Stimulated activated CD4-positive, alpha-beta T cell treated with anti-CD3 and anti-CD28 coated beads, Interleukin-1b, Interleukin-23, amount 100 ng/mL, for 1 hour (primary cell): ENCODE measurements around the gene PRKX.
"Not testable (repeated sequence)": the region's sequence is repeated elsewhere in the genome, so short reads cannot be mapped to it uniquely, and the experiment has no call there.

ENCODE experiments used
- DNase-seq, 2 donors: peaks; one replicate each; pipeline ENCODE4 v3.0.0-alpha.2; 2020; ENCODE audit warnings: low read depth in 2 of 2

Gene PRKX

DNA sequence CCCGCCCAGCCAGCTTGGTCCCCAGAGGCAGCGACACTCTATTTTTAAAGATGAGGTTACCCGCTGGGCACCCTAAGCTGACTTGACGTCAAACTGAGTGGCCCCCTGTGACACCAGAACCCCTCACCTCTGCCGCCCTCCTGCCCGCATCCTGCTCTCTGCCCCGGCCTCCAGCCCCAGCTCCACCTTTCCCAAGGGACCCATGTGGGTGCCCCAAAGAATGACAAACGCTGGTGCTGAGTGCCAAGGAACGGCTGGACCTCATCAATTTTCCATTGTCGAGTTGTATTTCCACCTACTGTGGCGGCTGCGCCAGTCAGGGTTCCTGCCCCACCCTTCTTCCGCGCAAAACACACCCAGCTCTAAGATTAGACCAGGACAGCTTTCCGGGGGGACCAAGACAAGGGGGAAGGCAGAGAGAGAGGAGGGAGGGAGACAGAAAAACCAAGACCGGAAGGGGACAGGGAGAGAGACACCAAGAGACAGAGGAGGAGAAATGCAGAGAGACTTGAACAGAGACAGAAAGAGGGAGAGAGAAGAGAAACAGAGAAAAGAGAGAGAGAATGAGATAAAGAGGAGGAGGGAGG is 2.0 kb downstream of the PRKX start:
- DNase-seq, result no peak

DNA sequence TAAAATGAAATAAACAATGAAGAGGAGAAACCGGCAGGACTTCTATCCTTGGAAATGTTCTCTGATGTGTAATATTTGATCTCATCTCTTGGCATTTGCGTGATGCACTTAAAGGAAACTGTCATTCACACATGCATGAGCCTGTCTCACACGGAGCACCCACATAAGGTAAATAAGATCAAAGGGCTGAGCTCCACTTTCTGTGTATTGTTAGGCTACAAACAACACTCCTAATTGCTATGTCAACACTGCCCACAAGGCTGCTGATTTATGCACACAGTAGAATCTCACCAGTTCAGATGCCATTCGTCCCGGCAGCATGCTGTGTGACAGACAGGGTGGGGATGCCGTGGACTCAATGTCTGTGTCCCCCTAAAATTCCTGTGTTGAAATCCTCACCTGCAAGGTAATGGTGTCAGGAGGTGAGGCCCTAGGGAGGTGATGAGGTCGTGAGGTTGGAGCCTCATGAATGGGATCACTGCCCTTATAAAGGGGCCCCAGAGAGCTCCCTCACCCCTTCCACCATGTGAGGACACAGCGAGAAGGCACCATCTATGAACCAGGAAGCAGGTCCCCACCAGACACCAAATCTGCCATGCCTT is 5.7 kb downstream of the PRKX start:
- DNase-seq, result not testable (repeated sequence)

- no peak for DNase-seq
These were observed 7.0 kb downstream of the PRKX start for GRCh38 chrX:3706481-3706880.

DNA sequence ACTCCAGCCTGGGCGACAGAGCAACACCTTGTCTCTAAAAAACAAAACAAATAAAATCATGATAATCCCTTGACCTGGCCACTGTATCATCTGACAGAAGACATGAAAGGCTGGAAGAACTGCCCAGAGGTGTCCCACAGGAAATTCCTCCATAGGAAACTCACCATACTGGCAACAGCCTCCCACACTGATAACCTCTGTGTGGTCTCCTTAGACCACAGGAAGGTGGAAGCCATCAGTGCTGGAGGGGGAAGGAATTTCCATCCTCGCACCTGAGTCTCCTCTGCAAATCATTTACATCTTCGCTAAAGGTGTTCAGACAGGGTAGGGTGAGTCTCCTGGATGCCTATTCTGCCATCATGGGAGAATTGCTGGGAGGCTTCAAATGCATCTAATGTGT is 10.2 kb downstream of the PRKX start:
- DNase-seq, result not testable (repeated sequence)

DNA sequence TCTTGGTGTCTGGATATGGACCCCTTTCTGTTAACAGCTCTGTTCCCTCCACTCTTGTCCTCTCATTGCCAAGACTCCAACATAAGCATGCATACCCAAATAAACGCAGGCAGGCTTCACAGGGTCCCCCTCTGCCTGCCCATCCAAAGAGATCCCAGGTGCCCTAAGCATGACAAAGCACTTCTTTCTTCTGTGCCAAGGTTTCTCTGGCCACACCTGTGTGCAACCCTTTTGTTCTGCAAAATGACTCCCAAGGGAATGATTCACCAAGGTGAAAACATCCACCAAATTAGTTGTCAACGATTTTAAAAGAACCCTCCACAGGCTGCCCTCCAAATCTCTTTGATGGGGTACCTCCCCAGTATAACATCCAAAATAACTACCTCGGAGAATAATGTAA is 11.4 kb downstream of the PRKX start:
- not testable (repeated sequence) for DNase-seq

GRCh38 chrX:3701445-3701928 is 12.0 kb downstream of the PRKX start:
- DNase-seq, result not testable (repeated sequence)

GRCh38 chrX:3699821-3700381 is 13.5 kb downstream of the PRKX start:
- DNase-seq, result no peak

DNA sequence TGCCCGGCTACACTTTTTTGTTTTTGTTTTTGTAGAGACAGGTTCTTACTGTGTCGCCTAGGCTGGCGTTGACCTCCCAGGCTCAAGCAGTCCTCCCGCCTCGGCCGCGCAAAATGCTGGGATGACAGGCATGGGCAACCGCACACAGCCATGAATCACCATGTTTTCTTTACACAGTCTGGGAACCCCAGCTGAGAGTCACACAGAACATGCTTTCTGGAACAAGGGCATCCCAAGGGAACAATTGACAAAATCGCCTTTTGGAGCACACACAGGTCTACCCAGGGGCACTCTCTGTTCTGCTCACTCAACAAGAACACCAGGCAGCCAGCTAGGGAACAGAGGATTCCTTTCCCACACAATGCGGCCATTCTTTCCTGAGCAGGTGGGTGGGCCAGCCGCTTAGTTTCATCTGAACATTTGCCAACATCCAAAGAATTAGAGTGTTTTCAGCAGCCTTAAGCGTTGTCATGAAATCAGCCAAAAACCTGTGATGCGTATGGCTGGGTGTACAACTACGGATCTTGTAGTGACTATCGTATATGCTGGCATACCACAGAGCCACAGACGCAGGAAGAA is 15.7 kb downstream of the PRKX start:
- no peak for DNase-seq

DNA sequence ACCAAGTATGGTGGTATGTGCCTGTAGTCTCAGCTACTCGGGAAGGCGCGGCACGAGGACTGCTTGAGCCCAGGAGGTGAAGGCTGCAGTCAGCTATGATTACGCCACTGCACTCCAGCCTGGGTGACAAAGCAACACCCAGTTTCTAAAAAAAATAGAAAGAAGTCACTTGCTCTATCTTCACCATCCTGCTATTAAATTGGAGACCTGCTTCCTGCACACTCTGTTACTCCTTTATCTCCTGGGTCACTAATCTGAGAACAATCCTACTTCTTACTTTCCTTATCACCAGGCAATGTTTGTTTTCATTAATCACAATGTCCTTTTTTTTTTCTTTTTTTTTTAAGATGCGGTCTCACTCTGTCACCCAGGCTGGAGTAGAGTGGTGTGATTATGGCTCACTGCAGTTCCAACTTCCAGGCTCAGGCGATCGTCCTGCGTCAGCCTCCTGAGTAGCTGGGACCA is 16.2 kb downstream of the PRKX start:
- DNase-seq, result no peak

DNA sequence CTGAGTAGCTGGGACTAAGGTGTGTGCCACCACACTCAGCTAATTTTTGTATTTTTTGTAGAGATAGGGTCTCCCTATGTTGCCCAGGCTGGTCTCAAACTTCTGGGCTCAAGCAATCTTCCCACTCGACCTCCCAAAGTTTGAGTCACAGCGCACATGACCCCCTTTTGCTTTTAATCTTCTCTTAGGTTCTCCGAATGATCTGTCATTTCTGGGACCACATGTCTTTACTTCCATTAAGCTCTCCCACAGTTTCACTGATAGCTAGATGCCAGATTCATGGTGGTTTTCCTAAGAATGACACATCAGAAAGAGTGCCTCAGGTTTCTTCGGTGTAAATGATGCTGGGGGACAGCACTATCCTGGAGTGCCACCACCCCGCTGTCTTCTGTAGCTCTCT is 17.9 kb downstream of the PRKX start:
- DNase-seq, result no peak

DNA sequence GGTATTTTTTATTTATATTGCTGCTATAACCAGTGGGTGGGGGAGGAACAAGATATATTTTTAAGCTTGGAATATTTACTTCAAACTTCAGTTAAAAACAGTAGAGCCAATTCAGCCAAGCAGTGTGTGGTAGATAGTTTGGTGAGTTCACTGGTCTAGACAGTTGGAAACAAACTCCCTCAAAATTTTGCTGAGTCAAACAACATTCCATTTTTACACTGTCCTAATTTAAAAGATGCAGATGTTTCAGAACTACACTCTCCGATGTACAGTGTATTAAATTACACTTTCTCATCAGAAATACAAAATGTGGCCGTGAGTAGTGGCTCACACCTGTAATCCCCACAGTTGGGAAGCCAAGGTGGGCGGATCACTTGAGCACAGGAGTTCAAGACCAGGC is 23.3 kb downstream of the PRKX start:
- no peak for DNase-seq

GRCh38 chrX:3683236-3683635 is 30.2 kb downstream of the PRKX start:
- not testable (repeated sequence) for DNase-seq

DNA sequence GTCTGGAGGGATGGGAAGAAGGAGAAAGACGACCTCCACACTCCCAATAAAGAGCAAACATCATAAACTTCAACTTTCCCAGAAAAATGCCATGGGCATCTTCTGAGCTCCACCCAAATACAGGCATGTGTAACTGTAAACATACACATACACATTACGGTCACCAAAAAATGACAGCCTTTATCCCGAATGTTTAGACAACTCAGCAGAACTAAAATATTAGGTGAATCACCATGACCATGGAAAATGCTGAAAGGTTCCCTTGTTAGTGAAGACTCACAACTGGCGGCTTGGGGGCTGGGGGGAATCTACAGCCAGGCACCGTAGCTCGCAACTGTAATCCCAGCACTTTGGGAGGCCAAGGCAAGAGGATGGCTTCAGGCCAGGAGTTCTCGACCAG is 33.0 kb downstream of the PRKX start:
- DNase-seq, result no peak

- DNase-seq, result no peak
These were observed 33.8 kb downstream of the PRKX start for GRCh38 chrX:3679669-3680068.

GRCh38 chrX:3678328-3678727 is 35.1 kb downstream of the PRKX start:
- no peak for DNase-seq

- no peak for DNase-seq
These were observed 38.6 kb downstream of the PRKX start for GRCh38 chrX:3674881-3675280.

DNA sequence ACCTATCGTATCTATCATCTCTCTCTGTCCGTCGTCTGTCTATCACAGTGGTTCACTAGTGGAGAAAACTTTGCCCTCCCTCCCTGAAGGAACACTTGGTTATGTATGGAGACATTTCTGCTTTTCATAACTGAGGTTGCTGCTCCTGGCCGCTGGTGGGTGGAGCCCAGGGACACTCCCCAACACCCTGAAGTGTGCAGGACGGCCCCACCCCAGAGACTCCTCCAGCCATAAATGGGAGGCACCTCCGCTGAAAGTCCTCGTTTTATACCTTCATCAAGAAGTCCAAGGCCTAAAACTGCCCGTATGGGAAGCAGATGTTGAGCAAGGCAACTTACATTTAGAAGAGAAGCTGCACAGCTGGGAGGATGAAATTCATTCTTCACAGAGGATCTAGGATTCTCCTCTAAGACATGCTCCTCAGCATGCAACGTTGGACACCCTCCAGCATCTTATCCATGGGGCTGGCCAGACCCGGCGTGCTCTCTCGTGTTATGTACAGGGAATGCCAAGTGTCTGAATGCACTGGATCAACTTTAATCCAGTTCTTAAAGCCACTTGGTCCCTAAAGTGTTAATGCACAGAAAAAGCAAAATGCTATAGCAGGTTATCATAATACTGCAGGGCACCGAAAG is 43.5 kb downstream of the PRKX start:
- DNase-seq, result no peak

DNA sequence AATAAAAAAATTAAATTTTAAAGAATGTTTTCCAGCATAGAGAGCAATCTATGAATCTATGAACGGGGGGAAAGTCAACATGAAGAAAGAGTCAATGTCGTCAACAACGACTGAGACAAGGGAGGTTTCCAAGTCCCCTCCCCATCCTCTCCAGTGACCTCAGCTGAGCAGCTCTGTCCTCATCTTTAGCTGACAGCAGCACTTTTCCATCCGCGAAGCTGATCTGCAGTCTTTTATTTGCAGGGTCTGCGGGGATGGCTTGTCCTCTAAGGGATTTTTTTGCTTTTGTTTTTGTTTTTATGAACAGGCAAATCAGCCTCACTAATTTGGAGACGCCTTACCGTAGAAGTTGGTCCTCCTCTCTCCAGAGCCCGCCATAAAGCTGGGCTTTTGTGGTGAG is 46.5 kb downstream of the PRKX start:
- DNase-seq, result no peak

GRCh38 chrX:3664921-3665320 is 48.5 kb downstream of the PRKX start:
- DNase-seq, result no peak

GRCh38 chrX:3663576-3664250 is 49.7 kb downstream of the PRKX start:
- not testable (repeated sequence) for DNase-seq

DNA sequence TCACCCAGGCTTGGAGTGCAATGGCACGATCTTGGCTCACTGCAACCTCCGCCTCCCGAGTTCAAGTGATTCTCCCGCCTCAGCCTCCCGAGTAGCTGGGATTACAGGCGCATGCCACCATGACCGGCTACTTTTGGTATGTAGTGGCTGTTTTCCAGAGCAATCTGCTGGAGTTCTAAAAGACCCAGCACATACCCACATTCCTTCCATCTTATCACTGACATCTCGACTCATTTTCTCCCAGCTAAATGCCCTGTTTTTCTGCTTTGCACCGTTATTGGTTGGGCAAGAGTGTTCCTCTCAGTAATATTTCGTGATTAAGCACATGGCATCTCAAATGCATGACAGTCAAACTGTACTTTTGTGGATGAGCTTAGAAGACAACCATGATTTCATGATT is 53.7 kb downstream of the PRKX start:
- DNase-seq, result no peak

DNA sequence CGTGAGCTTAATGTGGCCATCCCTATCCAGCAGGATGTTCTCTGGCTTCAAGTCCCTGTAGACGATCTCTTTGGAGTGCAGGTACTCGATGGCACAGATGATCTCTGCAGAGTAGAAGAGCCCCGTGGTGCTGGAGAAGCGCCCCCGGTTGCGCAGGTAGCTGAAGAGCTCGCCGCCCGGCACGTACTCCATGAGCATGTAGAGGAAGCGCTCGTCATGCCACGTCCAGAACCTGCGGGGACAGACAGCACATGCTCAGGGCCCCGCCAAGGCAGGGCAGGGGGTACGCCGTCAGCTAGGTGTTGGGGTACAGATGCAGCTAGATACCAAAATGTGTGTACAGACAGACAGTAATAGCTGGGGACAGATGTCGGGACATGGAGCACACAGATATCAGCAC is 58.3 kb downstream of the PRKX start:
- DNase-seq, result no peak
